IPS DF 19.7 (cell line): ENCODE measurements around the gene SEPTIN1.
"Not testable (repeated sequence)": the region's sequence is repeated elsewhere in the genome, so short reads cannot be mapped to it uniquely, and the experiment has no call there.

Source experiments
- DNase-seq: peaks from one replicate; pipeline ENCODE4 v3.0.0-alpha.2; 2013; ENCODE audit warnings: low read depth, low spot score

The SEPTIN1 gene

GRCh38 chr16:30341971-30342370 is 40.4 kb downstream of the SEPTIN1 start:
- DNase-seq: not testable (repeated sequence)

- no peak for DNase-seq
Measured at GRCh38 chr16:30340621-30341020, 41.7 kb downstream of the SEPTIN1 start.

GRCh38 chr16:30338715-30339114 is 43.6 kb downstream of the SEPTIN1 start:
- DNase-seq: not testable (repeated sequence)

GRCh38 chr16:30337964-30338357 is 44.4 kb downstream of the SEPTIN1 start:
- not testable (repeated sequence) for DNase-seq

- DNase-seq: no peak
Measured at GRCh38 chr16:30335598-30336474, 46.5 kb downstream of the SEPTIN1 start.

GRCh38 chr16:30335028-30335597 is 47.2 kb downstream of the SEPTIN1 start:
- DNase-seq: not testable (repeated sequence)

- not testable (repeated sequence) for DNase-seq
Measured at GRCh38 chr16:30334473-30334989, 47.8 kb downstream of the SEPTIN1 start.
